ENCODE data around the gene NUMA1.
A peak's percentile ranks its signal among the peaks of the same experiment; 100 is the strongest.

The NUMA1 gene

DNA sequence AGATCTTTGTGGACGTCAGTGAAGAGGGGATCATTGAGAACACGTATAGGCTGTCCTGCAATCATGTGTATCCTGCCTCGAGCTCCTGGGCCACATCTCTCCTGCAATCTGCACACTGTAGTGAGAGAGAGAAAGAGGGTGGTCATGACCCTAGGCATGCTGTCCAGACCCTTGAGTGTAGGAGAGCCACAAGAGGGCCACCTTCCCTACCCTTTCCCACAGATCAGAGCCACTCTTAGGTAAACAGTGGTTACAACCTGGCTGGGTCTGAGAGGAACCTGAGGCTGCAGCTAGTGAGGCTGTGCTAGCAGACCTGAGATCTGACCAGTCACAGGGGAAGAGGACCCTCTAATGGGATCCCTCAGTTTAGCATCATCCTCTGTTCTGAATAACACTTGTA is 85.6 kb downstream of the NUMA1 start:
- no peak overlapping the region for H3K4me3 ChIP-seq (replicated peaks; ENCODE audit: low read depth, low read length)
- no peak for DNase-seq (ENCODE audit: extremely low read depth, low read depth)
- TF ChIP-seq, protein P1, sequence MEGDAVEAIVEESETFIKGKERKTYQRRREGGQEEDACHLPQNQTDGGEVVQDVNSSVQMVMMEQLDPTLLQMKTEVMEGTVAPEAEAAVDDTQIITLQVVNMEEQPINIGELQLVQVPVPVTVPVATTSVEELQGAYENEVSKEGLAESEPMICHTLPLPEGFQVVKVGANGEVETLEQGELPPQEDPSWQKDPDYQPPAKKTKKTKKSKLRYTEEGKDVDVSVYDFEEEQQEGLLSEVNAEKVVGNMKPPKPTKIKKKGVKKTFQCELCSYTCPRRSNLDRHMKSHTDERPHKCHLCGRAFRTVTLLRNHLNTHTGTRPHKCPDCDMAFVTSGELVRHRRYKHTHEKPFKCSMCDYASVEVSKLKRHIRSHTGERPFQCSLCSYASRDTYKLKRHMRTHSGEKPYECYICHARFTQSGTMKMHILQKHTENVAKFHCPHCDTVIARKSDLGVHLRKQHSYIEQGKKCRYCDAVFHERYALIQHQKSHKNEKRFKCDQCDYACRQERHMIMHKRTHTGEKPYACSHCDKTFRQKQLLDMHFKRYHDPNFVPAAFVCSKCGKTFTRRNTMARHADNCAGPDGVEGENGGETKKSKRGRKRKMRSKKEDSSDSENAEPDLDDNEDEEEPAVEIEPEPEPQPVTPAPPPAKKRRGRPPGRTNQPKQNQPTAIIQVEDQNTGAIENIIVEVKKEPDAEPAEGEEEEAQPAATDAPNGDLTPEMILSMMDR (IDR thresholded peaks at IDR 0.05; ENCODE audit: low read depth, low read length, missing control alignments), result no peak

DNA sequence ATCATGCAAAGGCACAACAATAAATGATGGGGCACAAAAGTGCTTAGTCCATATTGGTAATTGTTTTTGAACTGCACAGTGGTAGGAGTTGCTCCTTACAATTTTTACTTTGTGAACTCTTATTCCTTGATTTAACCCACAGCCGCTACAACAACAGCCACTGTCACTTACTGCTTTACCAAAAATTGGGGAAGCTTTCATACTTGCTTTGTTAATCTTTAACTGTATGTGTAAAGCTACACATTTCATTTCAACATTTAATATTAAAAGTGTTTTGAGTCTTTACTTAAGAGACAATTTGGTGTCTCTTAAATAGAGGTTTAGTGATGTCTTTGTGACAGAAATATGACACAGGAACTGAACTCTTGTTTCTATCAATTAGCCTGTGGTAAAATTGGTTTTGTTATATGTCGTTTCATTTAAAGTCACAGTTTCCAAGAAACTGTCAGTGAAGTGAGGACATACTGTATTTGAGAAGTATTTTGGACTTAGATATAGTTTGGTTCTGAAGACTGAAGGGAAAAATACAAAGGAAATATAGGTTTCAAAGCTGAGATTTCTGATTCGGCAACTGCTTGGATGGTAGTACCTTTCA is 88.1 kb downstream of the NUMA1 start:
- no peak overlapping the region for H3K4me3 ChIP-seq (replicated peaks; ENCODE audit: low read depth, low read length)
- no peak for DNase-seq (ENCODE audit: extremely low read depth, low read depth)
- TF ChIP-seq, protein P1 (IDR thresholded peaks at IDR 0.05; ENCODE audit: low read depth, low read length, missing control alignments), result no peak

DNA sequence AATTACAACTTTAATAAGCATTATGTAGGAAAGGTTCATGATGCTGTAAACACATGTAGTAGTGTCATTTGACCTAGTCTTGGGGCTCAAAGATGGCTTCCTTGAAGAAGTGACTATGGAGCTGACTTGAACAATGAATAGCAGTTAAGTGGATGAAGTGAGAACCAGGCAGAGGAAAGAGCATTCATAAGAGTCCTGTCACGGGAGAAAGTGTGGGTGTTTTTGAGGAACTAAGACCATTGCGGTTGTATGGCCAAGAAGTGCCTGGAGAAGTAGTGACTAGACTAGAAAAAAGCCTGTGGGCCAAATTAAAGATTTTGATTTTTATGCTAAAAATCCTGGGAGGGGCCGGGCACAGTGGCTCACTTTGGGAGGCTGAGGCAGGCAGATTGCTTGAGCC is 88.8 kb downstream of the NUMA1 start:
- no peak overlapping the region for H3K4me3 ChIP-seq (replicated peaks; ENCODE audit: low read depth, low read length)
- TF ChIP-seq, protein P1 (IDR thresholded peaks at IDR 0.05; ENCODE audit: low read depth, low read length, missing control alignments), result no peak
- no peak for DNase-seq (ENCODE audit: extremely low read depth, low read depth)

DNA sequence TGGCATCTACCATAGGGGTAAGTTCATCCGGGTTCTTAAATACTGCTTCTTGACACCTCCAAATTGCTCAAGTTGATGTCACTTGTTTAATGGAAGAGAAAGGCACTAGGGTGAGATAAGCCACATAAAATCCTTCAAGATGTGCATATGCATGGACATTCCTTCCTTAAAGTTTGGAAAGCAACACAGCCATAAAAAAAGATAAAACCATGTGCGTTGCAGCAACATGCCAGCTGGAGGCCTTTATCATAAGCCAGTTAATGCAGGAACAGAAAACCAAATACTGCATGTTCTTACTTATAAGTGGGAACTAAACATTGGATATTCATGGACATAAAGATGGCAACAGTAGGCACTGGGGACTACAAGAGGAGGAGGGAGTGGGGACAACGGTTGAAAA is 89.6 kb downstream of the NUMA1 start:
- no peak overlapping the region for H3K4me3 ChIP-seq (replicated peaks; ENCODE audit: low read depth, low read length)
- TF ChIP-seq, protein P1 (IDR thresholded peaks at IDR 0.05; ENCODE audit: low read depth, low read length, missing control alignments), result no peak
- no peak for DNase-seq (ENCODE audit: extremely low read depth, low read depth)

DNA sequence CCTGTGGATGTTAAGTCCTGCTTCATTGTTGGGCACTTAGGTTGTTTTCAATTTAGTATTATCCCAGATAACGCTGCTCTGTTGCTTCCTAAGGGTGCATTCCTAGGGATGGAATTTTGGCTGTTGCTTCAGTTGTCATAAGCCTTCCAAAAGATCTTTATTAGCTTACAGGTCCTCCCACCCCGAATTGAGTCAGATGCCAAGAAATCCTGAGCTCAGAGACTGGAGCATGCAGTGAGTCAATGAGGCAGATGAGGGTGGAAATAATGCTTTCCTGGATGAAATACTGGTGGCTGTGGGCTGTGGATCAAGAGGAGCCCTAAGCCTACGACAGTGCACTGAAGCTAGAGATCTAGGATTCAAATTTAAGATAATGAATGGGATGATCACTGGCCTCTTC is 92.3 kb downstream of the NUMA1 start:
- no peak overlapping the region for H3K4me3 ChIP-seq (replicated peaks; ENCODE audit: low read depth, low read length)
- TF ChIP-seq, protein P1 (IDR thresholded peaks at IDR 0.05; ENCODE audit: low read depth, low read length, missing control alignments), result no peak
- DNase-seq (ENCODE audit: extremely low read depth, low read depth), result peak; percentile 37

DNA sequence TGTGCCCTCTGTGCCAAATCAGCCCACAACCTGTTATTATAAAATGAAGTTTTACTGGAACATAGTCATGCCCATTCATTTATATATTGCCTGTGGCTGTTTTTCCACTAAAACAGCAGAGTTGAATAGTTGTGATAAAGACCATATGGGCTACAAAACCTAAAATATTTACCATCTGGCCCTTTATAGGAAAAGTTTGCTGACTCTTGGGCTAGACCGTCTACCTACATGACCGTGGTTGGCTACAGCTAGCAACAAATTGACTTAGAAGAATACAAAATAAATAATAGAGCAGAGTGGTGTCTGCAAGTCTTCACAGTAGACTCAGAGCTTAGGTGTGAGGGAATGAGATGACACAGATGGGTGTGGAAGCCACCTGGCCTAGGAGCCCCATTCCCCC is 92.8 kb downstream of the NUMA1 start:
- TF ChIP-seq, protein P1 (IDR thresholded peaks at IDR 0.05; ENCODE audit: low read depth, low read length, missing control alignments), result no peak
- H3K4me3 ChIP-seq (replicated peaks; ENCODE audit: low read depth, low read length), result no peak overlapping the region

DNA sequence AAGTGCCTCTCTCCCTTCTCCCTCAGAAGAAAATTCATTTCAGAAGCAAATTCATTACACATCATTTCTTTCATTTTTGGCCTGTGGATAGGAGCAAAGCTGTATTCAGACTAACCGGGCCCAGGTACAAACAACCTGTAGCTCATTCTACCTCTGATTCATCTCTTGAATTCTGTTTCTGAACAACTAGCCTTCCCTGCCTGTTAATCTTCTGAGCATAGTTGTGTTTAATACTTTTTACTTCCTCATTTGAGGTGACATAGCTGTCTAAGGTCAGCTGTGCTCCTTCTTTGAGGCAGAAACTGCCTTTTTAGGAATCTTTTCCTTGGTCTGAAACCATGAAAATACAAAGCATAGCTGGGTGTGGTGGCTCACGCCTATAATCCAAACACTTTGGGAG is 94.2 kb downstream of the NUMA1 start:
- TF ChIP-seq, protein P1 (IDR thresholded peaks at IDR 0.05; ENCODE audit: low read depth, low read length, missing control alignments), result no peak
- DNase-seq (ENCODE audit: extremely low read depth, low read depth), result no peak
- H3K4me3 ChIP-seq (replicated peaks; ENCODE audit: low read depth, low read length), result no peak overlapping the region

More for the DNA sequence above, 92.8 kb downstream of the NUMA1 start:
- no peak for DNase-seq (ENCODE audit: extremely low read depth, low read depth)

Data from HFF-Myc (cell line).